ENCODE measurements around the gene UNC119B.
A peak's percentile ranks its signal among the peaks of the same experiment; 100 is the strongest.

UNC119B gene

GRCh38 chr12:120688527-120689071 lies 21.7 kb upstream of the UNC119B start:
- FAIRE-seq = no peak

GRCh38 chr12:120689397-120690082 lies 20.7 kb upstream of the UNC119B start:
- FAIRE-seq = no peak

GRCh38 chr12:120690083-120690450 lies 20.2 kb upstream of the UNC119B start:
- FAIRE-seq = no peak

- no peak for FAIRE-seq
These were observed 19.3 kb upstream of the UNC119B start for GRCh38 chr12:120690978-120691377.

GRCh38 chr12:120692524-120693033 lies 17.7 kb upstream of the UNC119B start:
- no peak for FAIRE-seq

- FAIRE-seq = no peak
These were observed 16.4 kb upstream of the UNC119B start for GRCh38 chr12:120693848-120694247.

- FAIRE-seq = no peak
These were observed 13.6 kb upstream of the UNC119B start for GRCh38 chr12:120696626-120697025.

GRCh38 chr12:120697344-120697743 lies 12.9 kb upstream of the UNC119B start:
- no peak for FAIRE-seq

- FAIRE-seq = no peak
These were observed 11.6 kb upstream of the UNC119B start for GRCh38 chr12:120698665-120699064.

- no peak for FAIRE-seq
These were observed 10.7 kb upstream of the UNC119B start for GRCh38 chr12:120699553-120699952.

GRCh38 chr12:120700886-120701285 lies 9.4 kb upstream of the UNC119B start:
- FAIRE-seq = no peak

GRCh38 chr12:120702637-120703036 lies 7.6 kb upstream of the UNC119B start:
- FAIRE-seq = no peak

GRCh38 chr12:120703311-120703942 lies 6.8 kb upstream of the UNC119B start:
- no peak for FAIRE-seq

- no peak for FAIRE-seq
These were observed 4.6 kb upstream of the UNC119B start for GRCh38 chr12:120705618-120706017.

GRCh38 chr12:120706029-120706428 lies 4.2 kb upstream of the UNC119B start:
- no peak for FAIRE-seq

- FAIRE-seq = no peak
These were observed 1.6 kb upstream of the UNC119B start for GRCh38 chr12:120708651-120709050.

GRCh38 chr12:120710805-120711296 lies 593 bp downstream of the UNC119B start:
- FAIRE-seq = no peak

- FAIRE-seq = no peak
These were observed 1.2 kb downstream of the UNC119B start for GRCh38 chr12:120711411-120711810.

- FAIRE-seq = no peak
These were observed 2.4 kb downstream of the UNC119B start for GRCh38 chr12:120712610-120713009.

- peak; percentile 78 for FAIRE-seq
These were observed 3.7 kb downstream of the UNC119B start for GRCh38 chr12:120713861-120714482.

- FAIRE-seq = no peak
These were observed 7.8 kb downstream of the UNC119B start for GRCh38 chr12:120718055-120718454.

- FAIRE-seq = no peak
These were observed 8.8 kb downstream of the UNC119B start for GRCh38 chr12:120719072-120719471.

GRCh38 chr12:120719496-120720233 lies 9.4 kb downstream of the UNC119B start:
- no peak for FAIRE-seq

All from G401.6 (cell line).